Activated CD8-positive, alpha-beta memory T cell treated with anti-CD3 and anti-CD28 coated beads, Interleukin-2, amount 10 ng/mL, durations not matched to agents 7 days and 5 days (primary cell): Measurements from ENCODE around the gene EPHA6. TPM values are rescaled to one million over a fixed set of nuclear protein-coding genes. Genes with fewer than 3 reads are reported as not detected.

Experiments
- ATAC-seq: fragments of 150-1000 bp; cut with Tn5 transposase; one replicate; pipeline ENCODE4 v1.10.0; 2021; ENCODE audit warnings: moderate library complexity
- CTCF ChIA-PET: fragments of 350-600 bp; sonication (Branson Sonifier 250); formaldehyde crosslinking; loops from one replicate; lab custom pipeline; 2021; ENCODE audit warnings: antibody characterized with exemption; lab: Charles Lee
- DNase-seq: peaks from one replicate; pipeline ENCODE4 v3.0.0-alpha.2; 2020
- H3K27ac Mint-ChIP-seq: one replicate; pipeline ENCODE4 v1.8.0; 2021; ENCODE audit warnings: mild to moderate bottlenecking, mixed read lengths
- H3K27me3 Mint-ChIP-seq: one replicate; pipeline ENCODE4 v1.8.0; 2021; ENCODE audit warnings: mixed read lengths
- H3K36me3 Mint-ChIP-seq: one replicate; pipeline ENCODE4 v1.8.0; 2021; ENCODE audit warnings: mild to moderate bottlenecking, mixed read lengths
- H3K4me1 Mint-ChIP-seq: one replicate; pipeline ENCODE4 v1.8.0; 2021; ENCODE audit warnings: mixed read lengths
- H3K4me3 Mint-ChIP-seq: one replicate; pipeline ENCODE4 v1.8.0; 2021; ENCODE audit warnings: mild to moderate bottlenecking, moderate library complexity, mixed read lengths
- H3K9me3 Mint-ChIP-seq: one replicate; pipeline ENCODE4 v1.8.0; 2022; ENCODE audit warnings: low read depth, mixed read lengths
- total RNA-seq, 2 experiments: library from RNA; stranded (reverse); gene quantifications; one replicate each; pipeline ENCODE4 v1.2.3, GENCODE V29; 2021

Gene EPHA6
- total RNA-seq: not detected

- H3K9me3 Mint-ChIP-seq: no peaks in the 10 kb centered on the region
- DNase-seq: peak; percentile 40
- H3K27me3 Mint-ChIP-seq: peaks cover 34% of the 10 kb centered on the region
- peaks cover 12% of the 10 kb centered on the region for H3K4me1 Mint-ChIP-seq
- no peaks in the 10 kb centered on the region for H3K36me3 Mint-ChIP-seq
- CTCF ChIA-PET: interaction anchor here (1.0 kb wide), 1 partner anchor 9 kb away, joined by 3 read pairs; no protein-coding TSS in a partner anchor
- peak within 1 kb of the TSS; percentile 18 for H3K4me3 Mint-ChIP-seq
- ATAC-seq: peak; percentile 14
- H3K27ac Mint-ChIP-seq: no peak within 1 kb of the TSS
These were observed at the start of gene EPHA6 for GRCh38 chr3:96813820-96814650. TSS of gene EPHA6 (plus strand) at chr3:96814594.

- no peak for DNase-seq
- Mint-ChIP-seq H3K27me3 (no peaks in the 10 kb centered on the region), H3K36me3 (no peaks in the 10 kb centered on the region), H3K4me3 (no peak overlapping the region), H3K9me3 (peaks cover 18% of the 10 kb centered on the region), H3K27ac (no peak overlapping the region), H3K4me1 (no peaks in the 10 kb centered on the region)
- CTCF ChIA-PET: no interaction called here
- ATAC-seq: no peak
These were observed 37.6 kb upstream of the EPHA6 start for GRCh38 chr3:96776818-96777217.

- no peaks in the 10 kb centered on the region for H3K27me3 Mint-ChIP-seq
- H3K36me3 Mint-ChIP-seq: no peaks in the 10 kb centered on the region
- no peak for DNase-seq
- H3K27ac Mint-ChIP-seq: no peak overlapping the region
- peaks cover 18% of the 10 kb centered on the region for H3K9me3 Mint-ChIP-seq
- no peak for ATAC-seq
- no peaks in the 10 kb centered on the region for H3K4me1 Mint-ChIP-seq
- no peak overlapping the region for H3K4me3 Mint-ChIP-seq
- CTCF ChIA-PET: no interaction called here
These were observed 34.6 kb upstream of the EPHA6 start for GRCh38 chr3:96779810-96780209.

DNA sequence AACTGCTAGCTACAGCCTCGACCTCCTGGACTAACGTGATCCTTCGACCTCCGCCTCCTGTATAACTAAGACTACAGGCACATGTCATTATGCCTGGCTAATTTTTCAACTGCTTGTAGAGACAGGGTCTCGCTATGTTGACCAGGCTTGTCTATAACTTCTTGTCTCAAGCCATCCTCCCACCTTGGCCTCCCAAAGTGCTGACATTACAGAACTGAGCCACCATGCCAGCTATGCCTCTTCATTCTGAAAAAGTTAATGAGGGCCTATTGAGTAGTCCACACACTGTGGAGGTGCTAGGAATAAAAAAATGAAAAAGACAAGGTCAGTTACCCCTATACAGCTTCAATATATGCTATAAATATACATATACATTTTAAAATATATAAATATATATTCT, 18.3 kb upstream of the EPHA6 start:
- Mint-ChIP-seq H3K27ac (no peak overlapping the region), H3K4me1 (no peaks in the 10 kb centered on the region), H3K36me3 (no peaks in the 10 kb centered on the region), H3K27me3 (no peaks in the 10 kb centered on the region), H3K9me3 (peaks cover 2% of the 10 kb centered on the region), H3K4me3 (no peak overlapping the region)
- CTCF ChIA-PET: no interaction called here
- no peak for ATAC-seq
- DNase-seq: no peak

DNA sequence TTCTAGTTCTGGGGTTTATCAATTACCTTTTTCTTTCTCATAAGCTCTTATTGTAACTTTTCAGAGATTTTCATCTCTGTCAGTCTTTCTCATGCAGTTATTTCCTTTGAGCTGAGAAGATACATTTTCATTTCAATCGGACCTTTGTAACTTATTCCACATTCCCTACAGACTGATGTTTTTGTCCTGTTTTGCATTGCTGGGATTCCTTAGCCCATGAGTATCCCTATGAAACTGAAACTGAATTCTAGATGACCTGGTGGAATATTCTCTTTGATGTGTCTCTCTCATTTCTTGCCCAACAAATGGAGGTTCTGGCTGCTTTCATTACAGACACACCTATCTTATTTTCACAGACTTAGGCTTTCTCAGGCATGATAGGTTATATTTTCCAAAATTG, 10.5 kb upstream of the EPHA6 start:
- CTCF ChIA-PET: no interaction called here
- H3K27me3 Mint-ChIP-seq: no peaks in the 10 kb centered on the region

DNA sequence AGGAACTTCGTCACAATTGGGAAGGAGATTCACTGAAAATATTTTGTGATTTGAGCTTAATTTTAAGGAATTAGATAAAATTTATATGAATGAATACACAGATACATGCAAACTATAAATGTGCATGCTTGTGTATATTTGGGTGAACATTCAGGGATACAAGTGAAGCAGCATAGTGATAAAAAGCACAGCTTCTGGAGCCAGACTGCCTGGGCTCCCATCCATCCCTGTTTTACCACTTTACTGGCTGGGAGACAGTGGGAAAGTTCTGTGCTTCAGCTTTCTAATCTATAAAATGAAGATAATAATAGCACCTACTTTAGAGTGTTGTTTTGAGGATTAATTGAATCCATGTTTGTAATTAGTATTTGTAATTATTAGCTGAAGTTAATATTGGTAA, 8.1 kb upstream of the EPHA6 start:
- Mint-ChIP-seq H3K4me3 (no peak overlapping the region), H3K4me1 (no peaks in the 10 kb centered on the region), H3K27ac (no peak overlapping the region), H3K9me3 (no peaks in the 10 kb centered on the region), H3K36me3 (no peaks in the 10 kb centered on the region), H3K27me3 (no peaks in the 10 kb centered on the region)
- DNase-seq: no peak
- CTCF ChIA-PET: no interaction called here
- no peak for ATAC-seq

More for the DNA sequence above, 10.5 kb upstream of the EPHA6 start:
- DNase-seq (no peak), ATAC-seq (no peak)
- Mint-ChIP-seq H3K36me3 (no peaks in the 10 kb centered on the region), H3K9me3 (no peaks in the 10 kb centered on the region), H3K27ac (no peak overlapping the region), H3K4me1 (no peaks in the 10 kb centered on the region), H3K4me3 (no peak overlapping the region)

DNA sequence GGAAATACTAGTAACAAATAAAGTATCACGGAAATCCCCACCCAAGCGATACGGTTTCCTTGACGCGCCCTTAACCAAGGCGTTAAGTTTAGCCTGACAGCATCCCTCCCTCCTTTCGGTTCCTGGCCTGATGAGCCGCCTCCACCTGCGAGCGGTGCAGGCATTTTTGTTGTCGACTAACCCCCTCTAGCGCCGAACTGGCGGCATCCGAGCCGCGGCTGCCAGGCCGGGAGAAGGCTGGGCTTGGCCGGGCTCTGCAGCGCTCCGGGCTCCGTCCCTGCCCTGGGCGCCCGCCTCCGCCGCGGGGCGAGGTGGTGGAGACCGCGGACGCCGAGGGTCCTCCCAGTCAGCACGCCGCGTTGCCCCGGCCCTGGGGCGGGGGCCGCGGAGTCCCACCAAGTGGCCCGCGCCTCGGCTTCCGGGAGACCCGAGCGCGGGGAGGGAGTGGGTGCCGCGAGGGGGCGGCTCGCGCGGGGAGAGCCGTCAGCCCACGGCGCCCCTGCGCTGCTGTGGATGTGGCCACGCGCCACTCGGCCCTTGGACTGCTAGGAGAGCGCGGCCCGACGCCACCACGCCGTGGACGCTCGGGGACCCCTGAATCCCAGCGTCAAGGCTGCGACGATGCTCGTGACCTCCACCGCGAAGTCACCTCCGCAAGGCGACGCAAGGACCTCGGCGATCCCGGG, 1.1 kb upstream of the EPHA6 start:
- CTCF ChIA-PET: no interaction called here
- H3K36me3 Mint-ChIP-seq: no peaks in the 10 kb centered on the region
- peak; percentile 96 for ATAC-seq

DNA sequence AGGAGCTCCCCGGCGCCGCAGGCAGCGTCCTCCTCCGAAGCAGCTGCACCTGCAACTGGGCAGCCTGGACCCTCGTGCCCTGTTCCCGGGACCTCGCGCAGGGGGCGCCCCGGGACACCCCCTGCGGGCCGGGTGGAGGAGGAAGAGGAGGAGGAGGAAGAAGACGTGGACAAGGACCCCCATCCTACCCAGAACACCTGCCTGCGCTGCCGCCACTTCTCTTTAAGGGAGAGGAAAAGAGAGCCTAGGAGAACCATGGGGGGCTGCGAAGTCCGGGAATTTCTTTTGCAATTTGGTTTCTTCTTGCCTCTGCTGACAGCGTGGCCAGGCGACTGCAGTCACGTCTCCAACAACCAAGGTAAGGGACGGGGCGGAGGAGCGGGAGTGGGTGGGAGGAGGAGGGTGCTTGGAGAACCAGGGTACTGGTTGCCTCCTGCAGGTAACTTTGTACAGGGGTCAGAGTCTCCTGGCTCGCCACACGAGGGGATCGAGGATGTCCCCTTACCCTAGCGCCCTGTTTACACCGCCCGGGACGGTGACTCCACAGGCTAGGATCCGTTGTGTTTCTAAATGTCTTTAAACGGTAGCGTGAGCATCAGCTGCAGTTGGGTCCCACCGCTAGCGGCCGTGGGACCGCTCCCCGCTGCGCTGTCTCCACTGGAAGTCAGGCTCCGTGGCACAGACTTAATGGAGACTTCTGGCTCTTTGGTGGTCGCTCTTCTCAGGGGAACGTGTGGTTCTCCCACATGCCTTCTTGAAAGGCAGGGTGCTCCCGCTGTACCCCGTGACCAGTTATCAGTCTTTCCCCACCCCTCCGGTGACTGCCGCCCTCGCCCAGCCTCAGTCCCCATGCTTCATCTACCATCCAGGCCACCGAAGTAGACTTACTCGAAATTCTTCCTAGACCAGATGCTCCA, 515 bp downstream of the EPHA6 start:
- Mint-ChIP-seq H3K9me3 (no peaks in the 10 kb centered on the region), H3K4me3 (no peak overlapping the region), H3K27me3 (peaks cover 34% of the 10 kb centered on the region), H3K27ac (no peak overlapping the region), H3K36me3 (no peaks in the 10 kb centered on the region), H3K4me1 (peaks cover 12% of the 10 kb centered on the region)
- CTCF ChIA-PET: interaction anchor here (1.0 kb wide), 1 partner anchor 8 kb away, joined by 3 read pairs; no protein-coding TSS in a partner anchor
- ATAC-seq (no peak), DNase-seq (no peak)

More for the DNA sequence above, 1.1 kb upstream of the EPHA6 start:
- Mint-ChIP-seq H3K9me3 (no peaks in the 10 kb centered on the region), H3K27ac (no peak overlapping the region), H3K4me1 (peaks cover 12% of the 10 kb centered on the region), H3K4me3 (peak overlapping the region; percentile 39), H3K27me3 (peaks cover 34% of the 10 kb centered on the region)
- peak; percentile 79 for DNase-seq

DNA sequence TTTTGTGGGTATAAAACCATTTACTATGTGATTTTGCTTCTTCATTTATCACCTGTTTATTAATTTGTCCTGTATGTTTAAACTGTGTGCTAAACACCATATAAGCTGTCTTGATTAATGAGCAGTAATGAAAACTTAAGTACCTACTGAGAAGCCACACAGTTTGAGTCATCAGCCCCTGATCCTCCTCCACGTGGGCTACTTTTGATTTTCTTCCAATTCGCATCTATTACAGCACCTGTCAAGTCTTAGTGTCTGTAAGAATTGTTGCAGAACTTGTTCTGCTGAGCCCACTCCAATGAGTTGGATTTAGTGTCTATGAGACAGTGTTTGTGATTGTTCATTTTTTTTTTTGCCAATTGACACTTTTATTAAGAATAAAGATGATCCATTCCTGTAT, 16.8 kb downstream of the EPHA6 start:
- Mint-ChIP-seq H3K9me3 (no peaks in the 10 kb centered on the region), H3K27ac (no peak overlapping the region)
- CTCF ChIA-PET: no interaction called here

GRCh38 chr3:96833301-96833700, 18.9 kb downstream of the EPHA6 start:
- Mint-ChIP-seq H3K27me3 (no peaks in the 10 kb centered on the region), H3K9me3 (no peaks in the 10 kb centered on the region), H3K27ac (no peak overlapping the region), H3K36me3 (no peaks in the 10 kb centered on the region), H3K4me3 (no peak overlapping the region), H3K4me1 (no peaks in the 10 kb centered on the region)
- DNase-seq: no peak
- CTCF ChIA-PET: no interaction called here
- ATAC-seq: no peak

More for the DNA sequence above, 16.8 kb downstream of the EPHA6 start:
- Mint-ChIP-seq H3K27me3 (no peaks in the 10 kb centered on the region), H3K36me3 (no peaks in the 10 kb centered on the region), H3K4me1 (no peaks in the 10 kb centered on the region), H3K4me3 (no peak overlapping the region)
- DNase-seq (no peak), ATAC-seq (no peak)

DNA sequence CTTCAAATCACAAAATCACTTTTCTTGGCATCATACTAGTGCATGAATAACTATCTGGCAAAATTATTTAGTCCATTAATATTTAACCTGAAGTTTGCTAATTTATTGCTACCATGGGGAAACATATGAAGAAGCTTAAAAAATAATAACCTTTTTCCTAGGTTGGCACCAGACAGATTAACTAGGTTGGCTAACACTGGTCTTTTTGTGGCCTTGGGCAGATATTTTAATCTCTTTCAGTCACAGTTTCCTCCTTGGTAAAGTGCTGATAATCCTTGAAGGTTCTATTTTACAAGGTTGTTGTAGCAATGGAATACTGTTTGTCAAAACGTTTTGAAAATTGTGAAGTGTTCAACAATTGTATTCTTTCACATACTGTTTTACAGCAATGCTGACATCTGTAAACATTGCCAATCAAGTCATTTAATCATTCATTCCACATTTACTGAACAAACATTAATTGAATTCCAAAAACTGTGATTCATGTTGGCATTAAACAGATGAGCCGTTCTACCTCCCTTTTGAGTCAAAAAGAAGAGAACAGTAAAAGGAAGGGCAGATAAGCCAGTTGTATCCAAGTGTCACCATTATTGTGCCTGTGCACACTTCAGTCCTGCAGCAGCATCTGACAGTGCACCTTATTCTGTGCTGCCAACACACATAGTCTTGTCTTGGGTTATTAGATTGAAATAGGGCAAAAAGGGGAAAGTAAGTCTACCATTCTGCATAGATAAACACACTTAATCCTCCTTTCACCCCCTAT, 21.9 kb downstream of the EPHA6 start:
- no peaks in the 10 kb centered on the region for H3K36me3 Mint-ChIP-seq
- no peak overlapping the region for H3K27ac Mint-ChIP-seq
- no peaks in the 10 kb centered on the region for H3K4me1 Mint-ChIP-seq
- CTCF ChIA-PET: no interaction called here
- ATAC-seq (no peak), DNase-seq (no peak)
- H3K27me3 Mint-ChIP-seq: no peaks in the 10 kb centered on the region
- H3K9me3 Mint-ChIP-seq: peaks cover 4% of the 10 kb centered on the region
- no peak overlapping the region for H3K4me3 Mint-ChIP-seq

- Mint-ChIP-seq H3K27me3 (no peaks in the 10 kb centered on the region), H3K9me3 (peaks cover 4% of the 10 kb centered on the region), H3K4me1 (no peaks in the 10 kb centered on the region), H3K36me3 (no peaks in the 10 kb centered on the region), H3K4me3 (no peak overlapping the region), H3K27ac (no peak overlapping the region)
- CTCF ChIA-PET: no interaction called here
- no peak for DNase-seq
- no peak for ATAC-seq
These were observed 29.3 kb downstream of the EPHA6 start for GRCh38 chr3:96843505-96844203.
